ENCODE data around the gene NSUN3.

The NSUN3 gene

GRCh38 chr3:94127115-94127514 is 64.3 kb downstream of the NSUN3 start:
- no peak for DNase-seq (ENCODE audit: low read depth in 2 of 2)

GRCh38 chr3:94130690-94131089 is 67.8 kb downstream of the NSUN3 start:
- no peak for DNase-seq (ENCODE audit: low read depth in 2 of 2)

GRCh38 chr3:94132777-94133176 is 69.9 kb downstream of the NSUN3 start:
- DNase-seq (ENCODE audit: low read depth in 2 of 2) = no peak

- DNase-seq (ENCODE audit: low read depth in 2 of 2) = no peak
These were observed 73.3 kb downstream of the NSUN3 start for GRCh38 chr3:94136133-94136532.

- DNase-seq (ENCODE audit: low read depth in 2 of 2) = no peak
These were observed 74.5 kb downstream of the NSUN3 start for GRCh38 chr3:94137377-94137776.

- no peak for DNase-seq (ENCODE audit: low read depth in 2 of 2)
These were observed 83.6 kb downstream of the NSUN3 start for GRCh38 chr3:94146455-94146854.

- no peak for DNase-seq (ENCODE audit: low read depth in 2 of 2)
These were observed 84.2 kb downstream of the NSUN3 start for GRCh38 chr3:94147012-94147411.

GRCh38 chr3:94150113-94150512 is 87.3 kb downstream of the NSUN3 start:
- no peak for DNase-seq (ENCODE audit: low read depth in 2 of 2)

GRCh38 chr3:94156626-94157025 is 93.8 kb downstream of the NSUN3 start:
- no peak for DNase-seq (ENCODE audit: low read depth in 2 of 2)

- no peak for DNase-seq (ENCODE audit: low read depth in 2 of 2)
These were observed 95.7 kb downstream of the NSUN3 start for GRCh38 chr3:94158512-94158911.

- DNase-seq (ENCODE audit: low read depth in 2 of 2) = no peak
These were observed 96.4 kb downstream of the NSUN3 start for GRCh38 chr3:94159062-94159828.

GRCh38 chr3:94162700-94163099 is 99.8 kb downstream of the NSUN3 start:
- no peak for DNase-seq (ENCODE audit: low read depth in 2 of 2)

- DNase-seq (ENCODE audit: low read depth in 2 of 2) = no peak
These were observed 104.5 kb downstream of the NSUN3 start for GRCh38 chr3:94167346-94167745.

GRCh38 chr3:94167796-94168195 is 104.9 kb downstream of the NSUN3 start:
- no peak for DNase-seq (ENCODE audit: low read depth in 2 of 2)

GRCh38 chr3:94171954-94172353 is 109.1 kb downstream of the NSUN3 start:
- DNase-seq (ENCODE audit: low read depth in 2 of 2) = no peak

- no peak for DNase-seq (ENCODE audit: low read depth in 2 of 2)
These were observed 109.9 kb downstream of the NSUN3 start for GRCh38 chr3:94172695-94173310.

GRCh38 chr3:94173673-94174434 is 111.0 kb downstream of the NSUN3 start:
- no peak for DNase-seq (ENCODE audit: low read depth in 2 of 2)

- no peak for DNase-seq (ENCODE audit: low read depth in 2 of 2)
These were observed 112.8 kb downstream of the NSUN3 start for GRCh38 chr3:94175677-94176076.

GRCh38 chr3:94176988-94177745 is 114.3 kb downstream of the NSUN3 start:
- no peak for DNase-seq (ENCODE audit: low read depth in 2 of 2)

Measured in stimulated activated CD8-positive, alpha-beta memory T cell treated with anti-CD3 and anti-CD28 coated beads, Interleukin-7, amount 100 ng/mL, for 1 hour (primary cell).